Measurements from ENCODE around the gene GDF15.

GDF15 gene

GRCh38 chr19:18408053-18408476 lies 22.1 kb downstream of the GDF15 start:
- DNase-seq (ENCODE audit: insufficient read length, low spot score), result no peak

GRCh38 chr19:18412610-18413239 lies 26.8 kb downstream of the GDF15 start:
- no peak for FAIRE-seq
- no peak for TF ChIP-seq CTCF (IDR thresholded peaks at IDR 0.05; ENCODE audit: insufficient read depth, missing control alignments)

More at GRCh38 chr19:18408053-18408476, 22.1 kb downstream of the GDF15 start:
- FAIRE-seq, result no peak
- peak; percentile 17 for TF ChIP-seq CTCF (IDR thresholded peaks at IDR 0.05; ENCODE audit: insufficient read depth, missing control alignments)

GRCh38 chr19:18414504-18415177 lies 28.7 kb downstream of the GDF15 start:
- no peak for TF ChIP-seq CTCF (IDR thresholded peaks at IDR 0.05; ENCODE audit: insufficient read depth, missing control alignments)
- DNase-seq (ENCODE audit: insufficient read length, low spot score) (no peak), FAIRE-seq (no peak)

More at GRCh38 chr19:18412610-18413239, 26.8 kb downstream of the GDF15 start:
- no peak for DNase-seq (ENCODE audit: insufficient read length, low spot score)

GRCh38 chr19:18415178-18415867 lies 29.4 kb downstream of the GDF15 start:
- FAIRE-seq (no peak), DNase-seq (ENCODE audit: insufficient read length, low spot score) (no peak)
- TF ChIP-seq CTCF (IDR thresholded peaks at IDR 0.05; ENCODE audit: insufficient read depth, missing control alignments), result no peak

GRCh38 chr19:18416778-18417249 lies 30.9 kb downstream of the GDF15 start:
- TF ChIP-seq CTCF (IDR thresholded peaks at IDR 0.05; ENCODE audit: insufficient read depth, missing control alignments), result no peak
- no peak for FAIRE-seq
- DNase-seq (ENCODE audit: insufficient read length, low spot score), result peak; percentile 71

- TF ChIP-seq CTCF (IDR thresholded peaks at IDR 0.05; ENCODE audit: insufficient read depth, missing control alignments), result no peak
- DNase-seq (ENCODE audit: insufficient read length, low spot score) (peak; percentile 74), FAIRE-seq (no peak)
Measured at GRCh38 chr19:18417250-18418028, 31.5 kb downstream of the GDF15 start.
